ENCODE measurements around the gene GC.

GRCh38 chr4:71775449-71775848, 8.4 kb downstream of the GC start:
- no peak for TF ChIP-seq CTCF (conservative IDR thresholded peaks at IDR 0.05; ENCODE audit: low read length)
- no peak for TF ChIP-seq EZH2phosphoT487 (IDR thresholded peaks at IDR 0.05; ENCODE audit: borderline replicate concordance, low read depth, low read length)
